Measurements from ENCODE around the gene TRAPPC8. TPM values are rescaled to one million over a fixed set of nuclear protein-coding genes. Genes with fewer than 3 reads are reported as not detected.

The TRAPPC8 gene
- polyA plus RNA-seq, 1 experiment, result 30.9 TPM

GRCh38 chr18:31798399-31798798 lies 144.5 kb downstream of the TRAPPC8 start:
- no peaks in the 10 kb centered on the region for H3K36me3 ChIP-seq (ENCODE audit: control insufficient read depth, insufficient read depth, low read length)
- DNase-seq (ENCODE audit: low read depth), result no peak
- ChIA-PET CTCF (no interaction called here), POLR2A (no interaction called here)
- no peak overlapping the region for H3K4me3 ChIP-seq (ENCODE audit: low read depth, low read length)
- TF ChIP-seq, protein P1, sequence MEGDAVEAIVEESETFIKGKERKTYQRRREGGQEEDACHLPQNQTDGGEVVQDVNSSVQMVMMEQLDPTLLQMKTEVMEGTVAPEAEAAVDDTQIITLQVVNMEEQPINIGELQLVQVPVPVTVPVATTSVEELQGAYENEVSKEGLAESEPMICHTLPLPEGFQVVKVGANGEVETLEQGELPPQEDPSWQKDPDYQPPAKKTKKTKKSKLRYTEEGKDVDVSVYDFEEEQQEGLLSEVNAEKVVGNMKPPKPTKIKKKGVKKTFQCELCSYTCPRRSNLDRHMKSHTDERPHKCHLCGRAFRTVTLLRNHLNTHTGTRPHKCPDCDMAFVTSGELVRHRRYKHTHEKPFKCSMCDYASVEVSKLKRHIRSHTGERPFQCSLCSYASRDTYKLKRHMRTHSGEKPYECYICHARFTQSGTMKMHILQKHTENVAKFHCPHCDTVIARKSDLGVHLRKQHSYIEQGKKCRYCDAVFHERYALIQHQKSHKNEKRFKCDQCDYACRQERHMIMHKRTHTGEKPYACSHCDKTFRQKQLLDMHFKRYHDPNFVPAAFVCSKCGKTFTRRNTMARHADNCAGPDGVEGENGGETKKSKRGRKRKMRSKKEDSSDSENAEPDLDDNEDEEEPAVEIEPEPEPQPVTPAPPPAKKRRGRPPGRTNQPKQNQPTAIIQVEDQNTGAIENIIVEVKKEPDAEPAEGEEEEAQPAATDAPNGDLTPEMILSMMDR (IDR thresholded peaks at IDR 0.05; ENCODE audit: insufficient read depth, low read depth, low read length), result no peak
- no peaks in the 10 kb centered on the region for H3K27me3 ChIP-seq (ENCODE audit: control insufficient read depth, insufficient read depth, low read length)

DNA sequence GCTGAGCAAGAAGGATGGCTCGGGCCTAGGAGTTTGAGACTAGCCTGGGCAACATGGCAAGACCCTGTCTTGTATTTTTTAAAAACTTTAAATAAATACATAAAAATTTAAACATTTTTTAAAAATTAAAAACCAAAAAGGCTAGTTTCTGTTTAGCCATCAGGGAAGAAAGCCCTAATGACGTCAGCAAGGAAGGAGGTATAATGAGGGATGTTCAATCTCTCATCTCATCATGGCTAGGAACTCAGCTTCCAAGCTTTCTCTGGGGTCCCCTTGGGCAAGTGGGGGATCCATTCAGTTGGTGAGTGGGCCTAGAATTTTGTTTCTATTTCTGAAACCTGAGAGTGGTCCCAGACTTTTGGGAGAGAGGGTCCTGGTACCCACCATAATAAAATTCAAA lies 147.2 kb downstream of the TRAPPC8 start:
- no peaks in the 10 kb centered on the region for H3K27me3 ChIP-seq (ENCODE audit: control insufficient read depth, insufficient read depth, low read length)
- TF ChIP-seq, protein P1 (IDR thresholded peaks at IDR 0.05; ENCODE audit: insufficient read depth, low read depth, low read length), result no peak
- H3K4me3 ChIP-seq (ENCODE audit: low read depth, low read length), result no peak overlapping the region
- DNase-seq (ENCODE audit: low read depth), result no peak
- ChIA-PET POLR2A (no interaction called here), CTCF (no interaction called here)
- H3K36me3 ChIP-seq (ENCODE audit: control insufficient read depth, insufficient read depth, low read length), result no peaks in the 10 kb centered on the region

GRCh38 chr18:31793531-31793930 lies 149.4 kb downstream of the TRAPPC8 start:
- DNase-seq (ENCODE audit: low read depth), result no peak
- TF ChIP-seq, protein P1 (IDR thresholded peaks at IDR 0.05; ENCODE audit: insufficient read depth, low read depth, low read length), result no peak
- CTCF ChIA-PET, result no interaction called here
- Histone ChIP-seq H3K36me3 (ENCODE audit: control insufficient read depth, insufficient read depth, low read length) (no peaks in the 10 kb centered on the region), H3K4me3 (ENCODE audit: low read depth, low read length) (no peak overlapping the region), H3K27me3 (ENCODE audit: control insufficient read depth, insufficient read depth, low read length) (no peaks in the 10 kb centered on the region)
- POLR2A ChIA-PET, result no interaction called here

- H3K36me3 ChIP-seq (ENCODE audit: control insufficient read depth, insufficient read depth, low read length), result no peaks in the 10 kb centered on the region
- ChIA-PET CTCF (no interaction called here), POLR2A (no interaction called here)
- TF ChIP-seq, protein P1 (IDR thresholded peaks at IDR 0.05; ENCODE audit: insufficient read depth, low read depth, low read length), result no peak
- DNase-seq (ENCODE audit: low read depth), result no peak
- H3K4me3 ChIP-seq (ENCODE audit: low read depth, low read length), result no peak overlapping the region
- no peaks in the 10 kb centered on the region for H3K27me3 ChIP-seq (ENCODE audit: control insufficient read depth, insufficient read depth, low read length)
These were observed 150.4 kb downstream of the TRAPPC8 start for GRCh38 chr18:31792580-31792911.

DNA sequence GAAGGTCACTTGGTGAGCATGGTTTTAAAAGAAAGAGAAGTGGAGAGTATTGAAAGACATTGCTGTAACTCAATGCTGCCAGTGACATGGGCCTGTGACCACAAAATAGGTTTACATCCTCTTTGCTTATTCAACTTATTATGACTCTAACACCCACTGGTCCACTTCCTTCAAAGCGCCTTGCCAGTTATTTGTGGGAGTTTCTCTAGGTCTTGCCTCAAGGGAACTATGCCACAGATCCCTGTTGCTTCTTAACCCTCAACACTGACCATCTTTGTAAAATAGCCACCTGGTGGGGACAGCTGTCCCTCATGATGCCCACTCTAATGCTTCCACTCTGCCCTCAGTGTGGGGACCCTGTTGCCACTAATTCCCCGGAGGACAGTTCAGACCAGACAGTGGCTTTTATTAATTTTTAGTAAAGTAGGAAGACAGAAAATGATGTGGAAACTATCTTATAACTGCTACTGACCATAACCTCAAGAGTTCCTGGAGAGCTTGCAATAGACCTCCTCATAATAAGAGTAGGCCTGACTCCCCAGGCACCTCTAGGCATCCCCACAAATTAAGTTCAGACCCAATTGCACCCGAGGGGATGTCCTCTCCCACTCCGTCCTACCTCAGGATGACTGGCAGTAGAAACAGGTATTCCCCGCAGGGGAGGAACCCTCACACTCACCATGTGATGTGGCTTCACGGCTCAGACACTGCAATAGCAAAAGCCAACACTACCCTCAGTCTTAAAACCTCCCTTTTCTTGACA lies 150.9 kb downstream of the TRAPPC8 start:
- CTCF ChIA-PET, result no interaction called here

More for the DNA sequence above, 150.9 kb downstream of the TRAPPC8 start:
- DNase-seq (ENCODE audit: low read depth), result no peak
- H3K27me3 ChIP-seq (ENCODE audit: control insufficient read depth, insufficient read depth, low read length), result no peaks in the 10 kb centered on the region
- H3K36me3 ChIP-seq (ENCODE audit: control insufficient read depth, insufficient read depth, low read length), result no peaks in the 10 kb centered on the region
- no peak overlapping the region for H3K4me3 ChIP-seq (ENCODE audit: low read depth, low read length)
- TF ChIP-seq, protein P1 (IDR thresholded peaks at IDR 0.05; ENCODE audit: insufficient read depth, low read depth, low read length), result no peak
- POLR2A ChIA-PET, result no interaction called here

All from BJ (cell line).